Measurements from ENCODE around the gene MLLT1.

Gene MLLT1

DNA sequence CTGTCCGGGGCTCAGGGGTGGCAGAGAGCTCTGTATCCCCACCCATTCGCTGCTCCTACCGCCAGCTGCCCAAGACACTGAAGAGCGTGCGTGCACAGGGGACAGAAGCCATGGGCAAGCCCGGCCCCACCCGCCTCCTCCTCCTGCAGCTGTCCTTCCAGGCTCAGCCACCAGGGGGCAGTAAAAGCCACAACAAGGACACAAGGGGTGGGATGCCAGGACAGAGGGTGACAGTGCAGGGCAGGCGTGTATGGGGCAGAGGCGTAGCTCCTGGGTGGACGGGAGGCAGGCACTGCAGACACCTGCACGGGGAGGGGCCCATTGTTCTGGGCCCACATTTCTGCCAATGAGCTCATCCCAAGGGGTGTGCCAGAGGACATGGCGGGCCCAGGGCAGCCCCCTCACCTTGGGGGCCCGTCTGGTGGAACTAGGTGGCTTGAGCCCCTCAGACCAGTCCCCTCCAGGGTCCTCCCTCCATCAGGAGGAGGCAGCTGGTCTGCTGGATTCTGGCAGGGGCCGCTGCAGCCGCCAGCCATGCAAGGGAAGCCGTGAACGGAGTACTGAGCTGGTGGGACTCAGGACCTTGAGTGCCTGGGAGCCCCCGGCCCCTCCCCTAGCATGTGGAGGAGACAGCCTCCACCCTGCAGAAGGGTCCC lies 61.2 kb downstream of the MLLT1 start:
- peak; percentile 93 for DNase-seq
- peaks cover 34% of the 10 kb centered on the region for H3K4me1 ChIP-seq
- H3K27me3 ChIP-seq = no peaks in the 10 kb centered on the region
- TF ChIP-seq, protein P1, sequence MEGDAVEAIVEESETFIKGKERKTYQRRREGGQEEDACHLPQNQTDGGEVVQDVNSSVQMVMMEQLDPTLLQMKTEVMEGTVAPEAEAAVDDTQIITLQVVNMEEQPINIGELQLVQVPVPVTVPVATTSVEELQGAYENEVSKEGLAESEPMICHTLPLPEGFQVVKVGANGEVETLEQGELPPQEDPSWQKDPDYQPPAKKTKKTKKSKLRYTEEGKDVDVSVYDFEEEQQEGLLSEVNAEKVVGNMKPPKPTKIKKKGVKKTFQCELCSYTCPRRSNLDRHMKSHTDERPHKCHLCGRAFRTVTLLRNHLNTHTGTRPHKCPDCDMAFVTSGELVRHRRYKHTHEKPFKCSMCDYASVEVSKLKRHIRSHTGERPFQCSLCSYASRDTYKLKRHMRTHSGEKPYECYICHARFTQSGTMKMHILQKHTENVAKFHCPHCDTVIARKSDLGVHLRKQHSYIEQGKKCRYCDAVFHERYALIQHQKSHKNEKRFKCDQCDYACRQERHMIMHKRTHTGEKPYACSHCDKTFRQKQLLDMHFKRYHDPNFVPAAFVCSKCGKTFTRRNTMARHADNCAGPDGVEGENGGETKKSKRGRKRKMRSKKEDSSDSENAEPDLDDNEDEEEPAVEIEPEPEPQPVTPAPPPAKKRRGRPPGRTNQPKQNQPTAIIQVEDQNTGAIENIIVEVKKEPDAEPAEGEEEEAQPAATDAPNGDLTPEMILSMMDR (IDR thresholded peaks at IDR 0.05; ENCODE audit: low read depth, low read length) = peak; percentile 90
- no peaks in the 10 kb centered on the region for H3K9me3 ChIP-seq
- peaks cover 51% of the 10 kb centered on the region for H3K36me3 ChIP-seq
- no peak overlapping the region for H3K4me3 ChIP-seq (ENCODE audit: low read depth, low read length)

DNA sequence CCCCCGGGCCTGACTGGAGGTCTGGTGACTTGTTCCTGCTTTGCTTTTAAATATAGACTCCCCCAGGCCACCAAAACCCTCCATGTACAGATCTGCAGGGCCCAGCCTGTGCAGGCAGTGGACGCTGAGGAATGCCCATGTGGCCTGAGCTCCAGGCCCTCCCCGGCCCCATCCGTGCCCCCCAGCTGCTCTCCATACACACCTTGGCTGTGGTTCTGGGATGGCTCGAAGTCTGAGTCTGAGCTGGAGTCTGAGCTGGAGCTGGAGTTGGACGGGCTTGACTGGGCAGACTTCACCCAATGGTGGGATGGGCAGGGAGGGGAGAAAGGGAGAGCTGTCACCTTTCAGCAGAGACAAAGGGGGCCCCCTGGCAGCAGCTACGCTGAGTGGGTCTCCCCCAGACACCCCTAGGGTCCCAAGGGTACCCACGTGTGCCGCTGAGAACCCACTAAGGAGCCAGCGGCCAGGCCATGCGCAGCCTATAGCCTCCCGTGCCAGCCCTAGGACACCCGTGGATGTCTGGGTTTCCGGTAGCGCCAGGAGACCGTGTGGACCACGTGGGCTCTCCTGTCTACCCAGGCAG lies 61.9 kb downstream of the MLLT1 start:
- peaks cover 54% of the 10 kb centered on the region for H3K36me3 ChIP-seq
- peak; percentile 7 for DNase-seq
- TF ChIP-seq, protein P1 (IDR thresholded peaks at IDR 0.05; ENCODE audit: low read depth, low read length) = no peak
- no peaks in the 10 kb centered on the region for H3K9me3 ChIP-seq
- no peaks in the 10 kb centered on the region for H3K27me3 ChIP-seq
- peaks cover 34% of the 10 kb centered on the region for H3K4me1 ChIP-seq
- H3K4me3 ChIP-seq (ENCODE audit: low read depth, low read length) = no peak overlapping the region

DNA sequence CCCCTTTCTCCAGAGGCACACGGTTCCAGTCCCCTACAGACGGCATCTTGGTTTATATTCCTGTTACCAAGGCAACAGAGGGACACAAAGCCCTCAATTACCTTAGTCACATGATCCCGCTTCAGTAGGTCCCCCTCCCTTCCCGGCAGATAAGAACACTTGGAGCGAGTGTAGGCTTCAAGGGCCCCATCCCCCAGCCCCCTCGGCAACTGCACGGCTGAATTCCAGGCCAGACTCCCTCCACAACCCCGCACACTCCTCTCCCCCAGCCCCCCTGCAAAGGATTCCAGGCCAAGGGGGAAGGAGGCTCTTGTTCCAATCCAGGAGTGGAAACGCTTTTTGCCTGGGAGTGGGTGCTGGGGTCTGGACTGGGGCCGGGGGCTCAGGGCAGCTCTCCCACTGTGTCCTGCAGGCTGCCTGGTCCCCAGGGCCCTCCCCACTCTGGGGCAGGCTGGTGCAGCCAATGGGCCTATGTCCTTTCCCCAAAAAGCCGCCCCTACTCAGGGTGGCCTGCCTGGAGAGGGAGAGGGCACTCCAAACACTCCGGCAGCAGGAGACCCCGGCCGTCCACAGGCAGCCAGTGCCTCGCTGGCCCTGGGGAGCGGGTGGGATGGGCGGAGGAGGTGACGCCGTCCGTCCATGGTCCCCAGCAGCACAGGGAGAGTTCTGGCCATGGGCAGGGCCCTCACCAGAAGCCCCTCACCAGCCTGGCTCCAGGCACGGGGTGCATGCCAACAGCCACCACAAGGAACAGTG lies 62.6 kb downstream of the MLLT1 start:
- DNase-seq = peak; percentile 84
- H3K36me3 ChIP-seq = peaks cover 57% of the 10 kb centered on the region
- no peaks in the 10 kb centered on the region for H3K27me3 ChIP-seq
- TF ChIP-seq, protein P1 (IDR thresholded peaks at IDR 0.05; ENCODE audit: low read depth, low read length) = no peak
- peak overlapping the region; percentile 24 for H3K4me3 ChIP-seq (ENCODE audit: low read depth, low read length)
- no peaks in the 10 kb centered on the region for H3K9me3 ChIP-seq
- H3K4me1 ChIP-seq = peaks cover 34% of the 10 kb centered on the region

DNA sequence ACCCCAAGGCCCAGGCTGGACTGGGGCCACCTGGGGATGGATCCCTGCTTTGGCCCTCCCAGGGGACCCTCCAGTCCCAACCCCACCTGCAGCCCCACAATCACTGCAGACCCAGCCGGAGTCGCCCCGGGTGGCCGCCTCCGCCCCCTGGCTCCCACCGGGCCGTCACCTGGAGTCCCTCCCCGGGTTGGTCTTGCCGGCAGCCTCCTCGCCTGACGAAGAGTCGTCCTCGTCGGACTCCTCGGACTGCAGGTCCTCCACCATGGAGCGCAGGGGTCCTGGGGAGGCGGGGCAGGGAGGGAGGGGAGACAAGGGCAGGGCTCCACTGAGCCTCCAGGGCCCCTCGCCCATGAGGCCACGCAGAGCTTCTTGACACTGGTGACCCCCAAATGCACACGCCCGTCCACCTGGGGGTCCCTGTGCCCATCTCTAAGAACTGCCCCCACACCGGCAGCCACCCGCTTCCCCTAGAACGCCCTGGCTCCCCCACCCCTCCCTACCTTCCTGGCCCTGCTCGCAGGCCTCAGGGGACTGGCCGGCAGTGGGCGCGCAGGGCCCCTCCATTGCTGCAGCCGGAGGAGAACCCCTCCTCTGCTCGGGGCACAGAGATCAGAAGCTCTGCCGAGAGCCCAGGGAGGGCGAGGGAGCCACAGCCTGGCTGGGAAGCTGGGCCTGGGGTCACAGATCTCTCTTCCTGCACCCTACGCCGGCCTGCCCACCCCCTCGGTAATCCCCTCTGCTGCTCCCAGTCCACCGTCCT lies 63.4 kb downstream of the MLLT1 start:
- Histone ChIP-seq H3K4me1 (peaks cover 34% of the 10 kb centered on the region), H3K36me3 (peaks cover 58% of the 10 kb centered on the region), H3K9me3 (no peaks in the 10 kb centered on the region), H3K4me3 (ENCODE audit: low read depth, low read length) (no peak overlapping the region), H3K27me3 (no peaks in the 10 kb centered on the region)
- DNase-seq = peak; percentile 12
- TF ChIP-seq, protein P1 (IDR thresholded peaks at IDR 0.05; ENCODE audit: low read depth, low read length) = no peak

DNA sequence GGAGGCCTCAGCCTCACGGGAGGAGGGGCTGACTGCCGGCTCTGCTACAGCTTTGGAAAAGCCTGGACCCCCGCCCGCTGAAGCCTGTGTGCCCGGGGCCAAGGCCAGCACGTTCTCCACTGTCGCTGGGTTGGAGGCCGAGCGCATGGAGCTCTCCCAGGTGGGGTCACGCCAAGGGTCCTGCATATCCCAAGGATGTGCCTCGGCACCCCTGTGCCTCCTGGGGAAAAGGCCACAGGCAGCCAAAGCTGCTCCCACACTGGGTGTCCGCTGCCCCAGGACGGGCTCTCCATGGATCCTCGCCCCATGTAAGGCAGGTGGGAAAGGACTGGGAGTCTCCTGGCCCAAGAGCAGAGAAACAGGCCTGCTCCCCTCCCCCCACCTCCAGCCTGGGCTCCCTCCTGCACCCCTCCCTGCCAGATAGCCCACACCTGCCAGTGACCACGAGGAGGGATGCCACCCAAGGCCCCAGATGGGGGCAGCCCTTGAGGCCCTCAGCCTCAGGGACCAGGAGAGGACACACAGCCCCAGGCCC lies 64.0 kb downstream of the MLLT1 start:
- no peaks in the 10 kb centered on the region for H3K9me3 ChIP-seq
- TF ChIP-seq, protein P1 (IDR thresholded peaks at IDR 0.05; ENCODE audit: low read depth, low read length) = no peak
- no peak overlapping the region for H3K4me3 ChIP-seq (ENCODE audit: low read depth, low read length)
- H3K36me3 ChIP-seq = peaks cover 58% of the 10 kb centered on the region
- no peaks in the 10 kb centered on the region for H3K27me3 ChIP-seq
- DNase-seq = no peak
- H3K4me1 ChIP-seq = peaks cover 34% of the 10 kb centered on the region

All from BE2C (cell line).